ENCODE measurements around the gene NOXA1.

NOXA1 gene

DNA sequence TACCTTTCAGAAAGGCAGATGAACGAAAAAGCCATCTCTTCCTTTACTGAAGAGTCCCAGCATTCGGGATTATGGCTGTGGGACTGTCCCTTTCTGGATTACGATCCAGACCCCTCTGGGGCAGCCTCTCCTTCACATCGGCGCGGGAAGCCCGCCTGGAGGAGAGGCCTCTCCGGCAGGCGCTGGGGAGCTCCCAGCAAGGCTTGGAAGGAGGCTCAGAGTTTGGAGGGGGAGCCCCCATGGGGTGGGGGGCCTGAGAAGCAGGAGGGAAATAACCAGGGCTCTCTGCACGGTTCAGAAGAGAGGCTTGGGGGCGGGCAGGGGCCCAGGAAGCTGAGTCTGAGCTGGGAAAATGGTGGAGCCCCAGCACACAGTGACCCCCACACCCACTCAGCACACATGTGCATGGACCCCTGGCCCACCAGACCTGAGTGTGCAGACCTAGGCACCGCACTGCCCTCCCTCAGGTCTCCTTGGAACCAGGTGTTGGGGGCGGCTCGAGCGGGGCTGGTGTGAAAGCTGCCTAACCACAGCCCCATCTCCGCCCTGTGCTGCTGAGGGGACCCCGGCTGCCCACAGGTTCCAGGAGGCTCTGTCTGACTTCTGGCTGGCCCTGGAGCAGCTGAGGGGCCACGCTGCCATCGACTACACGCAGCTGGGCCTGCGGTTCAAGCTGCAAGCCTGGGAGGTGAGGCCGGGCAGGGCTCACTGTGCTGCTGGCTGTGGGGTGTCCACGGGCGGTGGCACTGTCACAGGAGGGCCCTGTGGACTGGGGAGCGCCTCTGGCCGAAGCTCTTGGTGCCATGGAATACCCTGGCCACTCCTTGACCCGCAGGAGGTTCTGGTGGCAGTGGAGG, 4.5 kb downstream of the NOXA1 start:
- no peak for DNase-seq

DNA sequence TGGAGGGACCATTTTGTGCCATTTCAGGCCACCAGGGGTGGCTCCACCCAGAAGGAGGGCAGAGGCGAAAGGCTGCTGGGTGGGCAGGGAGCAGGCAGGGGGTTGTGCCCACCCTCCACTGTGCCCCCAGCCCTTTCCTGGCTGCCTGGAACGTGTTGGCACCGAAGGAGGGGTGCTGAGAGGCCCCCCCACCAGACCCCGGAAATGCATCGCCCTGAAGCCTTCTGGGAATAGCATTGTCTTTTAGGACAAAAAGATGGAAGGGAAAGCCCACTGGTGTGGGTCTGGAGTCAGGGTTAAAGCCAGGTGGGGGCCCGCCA, 5.1 kb downstream of the NOXA1 start:
- DNase-seq = no peak

DNA sequence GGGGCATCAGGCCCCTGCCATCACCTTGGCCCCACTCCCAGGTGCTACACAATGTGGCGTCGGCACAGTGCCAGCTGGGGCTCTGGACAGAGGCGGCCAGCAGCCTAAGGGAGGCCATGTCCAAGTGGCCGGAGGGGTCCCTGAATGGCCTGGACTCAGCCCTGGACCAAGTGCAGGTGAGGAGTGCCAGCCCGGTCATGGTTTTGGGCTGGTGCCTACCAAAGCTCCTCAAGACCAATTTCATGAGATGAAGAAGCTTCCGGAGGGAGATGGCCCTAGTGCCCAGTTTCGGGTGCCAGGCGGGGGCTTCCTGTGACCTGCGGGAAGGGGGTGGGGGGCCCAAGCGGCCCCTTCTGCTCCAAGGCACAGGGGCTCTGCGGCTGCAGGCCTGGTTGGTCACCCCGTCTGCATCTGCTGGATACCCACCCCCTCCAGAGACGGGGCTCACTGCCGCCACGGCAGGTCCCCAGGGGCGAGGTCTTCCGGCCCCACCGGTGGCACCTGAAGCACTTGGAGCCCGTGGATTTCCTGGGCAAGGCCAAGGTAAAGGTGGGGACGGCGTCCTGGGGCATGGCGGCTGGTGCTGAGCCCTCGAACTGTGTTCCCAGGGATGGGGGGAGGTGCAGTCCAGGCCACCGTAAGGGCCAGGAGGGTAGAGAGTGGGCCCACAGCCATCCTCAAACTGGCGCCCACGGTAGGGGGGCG, 5.8 kb downstream of the NOXA1 start:
- no peak for DNase-seq

DNA sequence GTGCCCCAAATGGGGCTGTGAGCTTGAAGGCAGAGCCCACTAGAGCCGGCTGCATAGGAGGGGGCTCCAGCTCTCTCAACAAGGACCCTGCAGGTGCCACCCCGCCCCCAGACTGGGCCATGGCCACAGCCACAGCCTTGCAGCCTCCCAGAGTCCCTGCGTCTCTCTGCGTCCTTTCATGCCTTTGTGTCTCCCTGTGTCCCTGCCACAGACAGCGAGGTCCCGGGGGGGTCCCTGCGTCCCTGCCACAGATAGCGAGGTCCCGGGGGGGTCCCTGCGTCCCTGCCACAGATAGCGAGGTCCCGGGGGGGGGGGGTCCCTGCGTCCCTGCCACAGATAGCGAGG, 6.3 kb downstream of the NOXA1 start:
- no peak for DNase-seq

GRCh38 chr9:137429974-137430722, 7.0 kb downstream of the NOXA1 start:
- no peak for DNase-seq

- DNase-seq = no peak
Measured at GRCh38 chr9:137430723-137431415, 7.7 kb downstream of the NOXA1 start.

DNA sequence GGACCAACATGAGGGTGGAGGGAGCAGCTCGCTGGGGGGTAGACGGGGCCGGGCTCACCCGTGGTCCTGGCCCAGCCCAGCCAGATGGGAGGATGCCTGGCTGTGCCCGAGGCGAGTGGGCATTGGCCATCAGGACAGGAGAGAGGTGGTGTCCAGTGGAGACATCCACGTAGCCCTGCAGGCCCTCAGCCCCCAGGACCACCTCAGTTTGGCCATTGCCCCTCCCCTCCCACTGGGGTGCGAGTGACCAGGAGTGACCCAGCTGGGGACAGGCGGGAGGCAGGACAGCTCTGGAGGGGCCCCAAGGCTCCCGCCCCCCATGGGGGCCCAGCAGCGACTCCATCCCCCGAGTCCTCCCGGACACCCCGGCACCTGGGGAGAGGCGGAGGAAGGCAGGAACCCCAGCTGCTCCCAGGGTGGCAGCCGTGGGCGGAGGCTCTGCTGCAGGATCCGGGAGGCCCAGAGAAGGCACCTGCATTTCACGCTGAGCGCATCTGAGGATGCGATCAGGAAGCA, 8.3 kb downstream of the NOXA1 start:
- DNase-seq = no peak

- DNase-seq = no peak
Measured at GRCh38 chr9:137432687-137433348, 9.6 kb downstream of the NOXA1 start.

- no peak for DNase-seq
Measured at GRCh38 chr9:137433349-137433915, 10.2 kb downstream of the NOXA1 start.

- no peak for DNase-seq
Measured at GRCh38 chr9:137433916-137434431, 10.8 kb downstream of the NOXA1 start.

- DNase-seq = no peak
Measured at GRCh38 chr9:137434498-137435380, 11.5 kb downstream of the NOXA1 start.

GRCh38 chr9:137435381-137435891, 12.2 kb downstream of the NOXA1 start:
- DNase-seq = no peak

GRCh38 chr9:137435980-137436760, 13.0 kb downstream of the NOXA1 start:
- DNase-seq = no peak

- DNase-seq = no peak
Measured at GRCh38 chr9:137436761-137437600, 13.8 kb downstream of the NOXA1 start.

GRCh38 chr9:137437691-137438590, 14.7 kb downstream of the NOXA1 start:
- no peak for DNase-seq

GRCh38 chr9:137438591-137439157, 15.5 kb downstream of the NOXA1 start:
- DNase-seq = no peak

GRCh38 chr9:137439158-137439714, 16.0 kb downstream of the NOXA1 start:
- DNase-seq = no peak
